Upper lobe of left lung (tissue), 6 donors: ENCODE data around the gene KITLG. TPM values are rescaled to one million over a fixed set of nuclear protein-coding genes. Genes with fewer than 3 reads are reported as not detected.
"Not testable (repeated sequence)": the region's sequence is repeated elsewhere in the genome, so short reads cannot be mapped to it uniquely, and the experiment has no call there.

Experiments used
- ATAC-seq, 2 donors: fragments of 200-7000 bp; cut with Tn5 transposase; one replicate each; pipeline ENCODE4 v1.9.1; 2022; ENCODE audit warnings: mild to moderate bottlenecking in 2 of 2, moderate library complexity in 2 of 2; ENCODE audit not compliant: low FRiP score in 2 of 2
- DNase-seq, 2 donors: peaks; one replicate each; pipeline ENCODE4 v3.0.0-alpha.2; 2019 to 2020
- H3K27ac ChIP-seq, 4 donors: fragments of 200-600 bp; sonication (generic); one replicate each; pipeline ENCODE4 v1.5.1; 2016 to 2019
- H3K27me3 ChIP-seq, 4 donors: fragments of 200-600 bp; sonication (generic); one replicate each; pipeline ENCODE4 v1.5.1; 2017 to 2019
- H3K36me3 ChIP-seq, 4 donors: fragments of 200-600 bp; sonication (generic); one replicate each; pipeline ENCODE4 v1.5.1; 2016 to 2019
- H3K4me1 ChIP-seq, 4 donors: fragments of 200-600 bp; sonication (generic); one replicate each; pipeline ENCODE4 v1.5.1; 2018 to 2019
- H3K4me3 ChIP-seq, 4 donors: fragments of 200-600 bp; sonication (generic); one replicate each; pipeline ENCODE4 v1.5.1; 2017 to 2019; ENCODE audit warnings: mild to moderate bottlenecking in 2 of 4, moderate library complexity in 1 of 4
- H3K9me3 ChIP-seq, 4 donors: fragments of 200-600 bp; sonication (generic); one replicate each; pipeline ENCODE4 v1.5.1; 2018 to 2019
- CTCF ChIP-seq, 6 experiments: fragments of 450-650 bp in 4 of 6; fragments of 200-600 bp in 2 of 6; sonication (generic) in 2 of 6; IDR thresholded peaks; one replicate each; pipeline ENCODE4 v1.5.1; 2016 to 2019; ENCODE audit warnings: antibody characterized with exemption in 6 of 6
- EP300 ChIP-seq, 4 donors: sonication (generic); formaldehyde crosslinking; IDR thresholded peaks; one replicate each; pipeline ENCODE4 v1.5.1; 2017; ENCODE audit warnings: antibody characterized with exemption in 4 of 4, control low read depth in 2 of 4
- POLR2A ChIP-seq, 4 donors: fragments of 450-650 bp; IDR thresholded peaks; one replicate each; pipeline ENCODE4 v1.5.1; 2016 to 2017; ENCODE audit warnings: antibody characterized with exemption in 4 of 4, mild to moderate bottlenecking in 2 of 4
- POLR2AphosphoS5 ChIP-seq, 2 donors: sonication (generic); formaldehyde crosslinking; IDR thresholded peaks; one replicate each; pipeline ENCODE4 v1.5.1; 2017; ENCODE audit warnings: antibody characterized with exemption in 2 of 2
- WGBS, 2 donors: methylation state at CpG; one replicate each; pipeline ENCODE4 v1.1.5; 2017 to 2018; 5-methylcytosine and 5-hydroxymethylcytosine counted together
- total RNA-seq, 6 donors: library from RNA; depleted of rRNA in 4 of 6; stranded (reverse); fragments of >200 nt in 4 of 6; gene quantifications; one replicate each; pipeline versions ENCODE4 v1.1.0 to v1.2.1, GENCODE V29; 2016 to 2021
- donor health status: DM: no; HTN: no; CAD: no; lungs with moderate emphysema.
- donor health status: DM: no; HTN: yes; CAD: no; lungs with severe emphysema.

KITLG gene
- total RNA-seq, 6 donors from 2014 or later = 10.2 to 72.7 (median 36.6) TPM

GRCh38 chr12:88468581-88468980 is 111.7 kb downstream of the KITLG start:
- DNase-seq = no peak
- Histone ChIP-seq H3K4me3 (no peak overlapping the region), H3K27me3 (no peaks in the 10 kb centered on the region), H3K36me3 (no peaks in the 10 kb centered on the region), H3K27ac (no peak overlapping the region), H3K4me1 (no peaks in the 10 kb centered on the region), H3K9me3 (no peaks in the 10 kb centered on the region)
- ATAC-seq = peak in 1 of 2 donors; percentile 14
- no peak for TF ChIP-seq CTCF (IDR thresholded peaks at IDR 0.05)
- TF ChIP-seq POLR2A (IDR thresholded peaks at IDR 0.05) = no peak
- TF ChIP-seq POLR2AphosphoS5 (IDR thresholded peaks at IDR 0.05) = no peak
- no peak for TF ChIP-seq EP300 (IDR thresholded peaks at IDR 0.05)
- 76 to 94% methylated on average over 1 of the region's 1 CpG for WGBS, 2 donors

DNA sequence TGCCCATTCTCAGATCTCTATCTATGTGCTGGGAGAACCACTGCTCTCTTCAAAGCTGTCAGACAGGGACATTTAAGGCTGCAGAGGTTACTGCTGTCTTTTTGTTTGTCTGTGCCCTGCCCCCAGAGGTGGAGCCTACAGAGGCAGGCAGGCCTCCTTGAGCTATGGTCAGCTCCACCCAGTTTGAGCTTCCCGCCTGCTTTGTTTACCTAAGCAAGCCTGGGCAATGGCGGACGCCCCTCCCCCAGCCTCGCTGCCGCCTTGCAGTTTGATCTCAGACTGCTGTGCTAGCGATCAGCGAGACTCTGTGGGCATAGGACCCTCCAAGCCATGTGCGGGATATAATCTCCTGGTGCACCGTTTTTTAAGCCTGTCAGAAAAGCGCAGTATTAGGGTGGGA is 113.6 kb downstream of the KITLG start:
- not testable (repeated sequence) for H3K4me3 ChIP-seq, H3K27me3 ChIP-seq, H3K4me1 ChIP-seq, H3K27ac ChIP-seq, ATAC-seq, H3K9me3 ChIP-seq, H3K36me3 ChIP-seq
- peak in 1 of 2 donors; percentile 14 for DNase-seq
- 96 to 97% methylated on average over 8 to 10 of the region's 10 CpGs for WGBS, 2 donors

DNA sequence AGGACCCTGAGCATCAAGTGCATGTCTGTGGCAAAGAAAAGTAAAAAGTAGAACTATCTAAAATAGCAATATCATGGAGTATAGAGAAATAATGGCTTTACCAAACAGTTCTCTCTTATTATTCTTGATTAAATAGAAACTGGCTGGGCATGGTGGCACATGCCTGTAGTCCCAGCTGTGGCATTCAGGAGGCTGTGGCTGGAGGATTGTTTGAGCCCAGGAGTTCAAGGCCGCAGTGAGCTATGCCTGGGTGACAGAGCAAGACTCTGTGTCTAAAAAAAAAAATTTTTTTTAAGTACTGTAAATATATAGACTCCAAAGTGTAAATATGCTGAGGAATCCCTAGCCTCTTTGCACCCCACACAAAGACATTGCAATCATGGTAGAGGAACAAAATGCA is 121.9 kb downstream of the KITLG start:
- WGBS, 2 donors = 92 to 96% methylated on average over 1 of the region's 1 CpG
- H3K4me3 ChIP-seq = no peak overlapping the region
- no peak overlapping the region for H3K27ac ChIP-seq
- no peaks in the 10 kb centered on the region for H3K27me3 ChIP-seq
- H3K4me1 ChIP-seq = no peaks in the 10 kb centered on the region
- TF ChIP-seq POLR2AphosphoS5 (IDR thresholded peaks at IDR 0.05) (no peak), CTCF (IDR thresholded peaks at IDR 0.05) (no peak), POLR2A (IDR thresholded peaks at IDR 0.05) (no peak), EP300 (IDR thresholded peaks at IDR 0.05) (no peak)
- H3K36me3 ChIP-seq = no peaks in the 10 kb centered on the region
- no peak for ATAC-seq
- H3K9me3 ChIP-seq = no peaks in the 10 kb centered on the region
- DNase-seq = no peak

- Histone ChIP-seq H3K27ac (no peak overlapping the region), H3K4me1 (no peaks in the 10 kb centered on the region), H3K9me3 (no peaks in the 10 kb centered on the region), H3K4me3 (no peak overlapping the region), H3K36me3 (no peaks in the 10 kb centered on the region), H3K27me3 (no peaks in the 10 kb centered on the region)
- TF ChIP-seq EP300 (IDR thresholded peaks at IDR 0.05) (no peak), POLR2AphosphoS5 (IDR thresholded peaks at IDR 0.05) (no peak), CTCF (IDR thresholded peaks at IDR 0.05) (no peak), POLR2A (IDR thresholded peaks at IDR 0.05) (no peak)
- no peak for ATAC-seq
- DNase-seq = no peak
Observed at GRCh38 chr12:88453323-88453722, 126.9 kb downstream of the KITLG start.

DNA sequence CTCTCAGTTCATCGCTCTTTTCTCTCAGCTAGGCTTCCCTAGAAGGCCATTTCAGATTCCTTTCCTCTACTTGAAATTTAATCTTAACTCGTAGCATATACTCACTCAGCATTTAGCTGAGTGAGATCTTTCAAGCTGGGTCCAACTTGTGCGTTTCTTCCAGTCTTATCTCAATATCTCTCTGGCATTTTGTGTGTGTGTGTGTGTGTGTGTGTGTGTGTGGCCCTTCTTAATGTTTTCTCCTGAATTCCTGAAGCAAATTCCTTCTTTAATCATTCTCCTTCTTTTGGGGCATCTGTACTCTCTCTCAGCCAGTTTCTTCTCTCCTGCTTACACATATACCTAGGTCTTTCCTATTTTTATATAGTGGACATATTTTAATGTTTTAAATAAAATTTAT is 129.1 kb downstream of the KITLG start:
- H3K27me3 ChIP-seq = no peaks in the 10 kb centered on the region
- TF ChIP-seq EP300 (IDR thresholded peaks at IDR 0.05) = no peak
- TF ChIP-seq POLR2A (IDR thresholded peaks at IDR 0.05) = no peak
- TF ChIP-seq POLR2AphosphoS5 (IDR thresholded peaks at IDR 0.05) = no peak
- no peak for TF ChIP-seq CTCF (IDR thresholded peaks at IDR 0.05)
- H3K27ac ChIP-seq = no peak overlapping the region
- no peak for DNase-seq
- no peak for ATAC-seq
- no peaks in the 10 kb centered on the region for H3K9me3 ChIP-seq
- no peaks in the 10 kb centered on the region for H3K36me3 ChIP-seq
- H3K4me1 ChIP-seq = no peaks in the 10 kb centered on the region
- WGBS, 2 donors = 76 to 81% methylated on average over 3 of the region's 3 CpGs
- H3K4me3 ChIP-seq = no peak overlapping the region
